Left renal pelvis (tissue), 4 donors: ENCODE results near the gene NPNT. TPM values are rescaled to one million over a fixed set of nuclear protein-coding genes. Genes with fewer than 3 reads are reported as not detected.

Source experiments
- DNase-seq, 4 donors: peaks; one replicate each; pipeline ENCODE4 v3.0.0-alpha.2; 2013; ENCODE audit warnings: low read depth in 4 of 4, low spot score in 3 of 4
- polyA plus RNA-seq, 4 donors: library from polyadenylated mRNA; unstranded; fragments of 120-200 nt; gene quantifications; one replicate each; pipeline ENCODE4 v1.2.1, GENCODE V29; 2013; ENCODE audit not compliant: insufficient read length in 4 of 4

Gene NPNT
- polyA plus RNA-seq, 4 donors, result 17.6 to 202 (median 191) TPM

GRCh38 chr4:105911426-105911825 lies 16.2 kb downstream of the NPNT start:
- no peak for DNase-seq

DNA sequence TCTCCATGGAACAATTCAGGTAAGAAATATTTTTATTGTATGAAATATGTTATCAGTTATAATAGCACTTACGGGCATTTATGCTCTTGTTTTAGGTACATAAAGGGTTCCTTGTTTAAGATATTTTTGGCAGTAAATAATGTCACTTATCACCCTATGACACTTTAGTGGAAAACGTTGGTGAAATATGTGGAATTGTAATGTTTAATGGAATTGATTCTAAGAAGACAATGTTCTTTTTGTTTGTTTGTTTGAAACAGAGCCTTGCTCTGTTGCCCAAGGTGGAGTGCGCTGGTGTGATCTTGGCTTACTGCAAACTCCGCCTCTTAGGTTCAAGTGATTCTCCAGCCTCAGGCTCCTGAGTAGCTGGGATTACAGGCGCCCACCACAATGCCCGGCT lies 17.4 kb downstream of the NPNT start:
- no peak for DNase-seq

- DNase-seq, result no peak
These were observed 22.0 kb downstream of the NPNT start for GRCh38 chr4:105917171-105917685.

DNA sequence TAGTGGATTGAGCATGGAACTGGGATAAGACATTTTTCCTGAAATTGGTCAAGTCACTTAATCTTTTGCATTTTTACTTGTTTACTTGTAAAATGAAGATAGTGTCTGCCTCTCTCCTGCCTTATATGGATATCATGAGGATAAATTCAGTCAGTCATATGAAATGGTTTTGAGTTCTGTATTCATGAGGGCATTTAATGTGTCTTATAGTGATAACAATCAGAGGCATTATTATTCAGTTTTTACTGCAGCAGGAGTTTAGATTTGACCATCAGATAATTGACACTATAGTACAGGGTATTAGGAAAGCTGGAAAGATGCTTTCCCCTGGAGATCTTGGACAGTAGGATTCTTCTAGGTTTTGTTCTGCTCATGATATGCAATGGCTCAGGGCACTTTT lies 26.0 kb downstream of the NPNT start:
- no peak for DNase-seq

DNA sequence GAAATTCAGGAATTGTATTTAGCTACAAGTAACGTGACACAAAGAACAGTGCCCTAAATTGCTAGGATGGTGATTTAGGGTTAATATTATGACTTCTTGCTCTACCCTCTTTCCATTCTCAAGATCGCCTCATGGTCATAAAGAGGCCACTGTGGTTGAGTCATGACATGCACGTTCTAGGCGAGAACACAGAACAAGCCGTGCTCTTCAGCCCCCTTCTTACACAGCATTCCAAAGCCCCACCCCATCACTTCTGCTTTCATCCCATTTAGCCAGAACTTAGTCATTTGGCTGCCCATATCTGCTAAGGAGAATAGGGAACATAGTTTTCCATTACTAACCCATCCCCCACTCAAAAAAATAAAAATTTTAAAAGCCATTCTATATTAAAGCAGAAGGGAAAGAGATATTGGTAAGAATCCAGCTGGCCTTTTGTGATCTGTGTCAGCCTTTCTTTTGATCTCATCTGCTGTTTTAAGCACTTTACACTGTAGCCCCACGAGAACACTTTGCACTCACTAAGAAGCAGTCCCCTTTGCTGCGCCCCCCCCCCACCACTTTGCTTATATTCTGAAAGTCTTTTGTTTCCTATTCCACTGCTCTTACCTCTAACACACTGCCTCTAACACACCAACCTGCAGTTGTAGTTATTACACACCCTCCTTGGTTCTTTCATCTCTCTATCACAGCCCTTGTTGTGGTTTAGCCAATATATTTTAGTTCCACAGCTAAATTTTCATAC lies 28.4 kb downstream of the NPNT start:
- no peak for DNase-seq

DNA sequence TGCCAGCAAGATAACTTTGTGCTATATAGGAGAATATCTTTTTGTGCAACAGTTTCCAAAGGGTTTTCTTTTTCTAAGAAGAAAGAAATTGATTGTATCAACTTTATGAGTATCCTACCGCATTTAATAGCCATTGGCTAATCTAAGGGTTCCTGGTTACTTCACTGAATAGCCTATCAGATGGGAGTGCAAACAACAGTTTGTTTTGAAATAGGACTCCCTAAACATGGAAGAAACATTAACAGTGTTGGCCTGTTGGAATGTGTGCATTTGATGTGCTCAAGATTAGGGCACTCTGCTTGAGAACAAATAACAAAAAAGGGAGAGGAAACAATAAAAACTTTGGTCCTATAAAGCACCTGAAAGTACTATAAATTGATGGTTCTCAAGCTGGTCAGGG lies 29.1 kb downstream of the NPNT start:
- DNase-seq, result no peak

- no peak for DNase-seq
These were observed 35.4 kb downstream of the NPNT start for GRCh38 chr4:105930698-105931097.

DNA sequence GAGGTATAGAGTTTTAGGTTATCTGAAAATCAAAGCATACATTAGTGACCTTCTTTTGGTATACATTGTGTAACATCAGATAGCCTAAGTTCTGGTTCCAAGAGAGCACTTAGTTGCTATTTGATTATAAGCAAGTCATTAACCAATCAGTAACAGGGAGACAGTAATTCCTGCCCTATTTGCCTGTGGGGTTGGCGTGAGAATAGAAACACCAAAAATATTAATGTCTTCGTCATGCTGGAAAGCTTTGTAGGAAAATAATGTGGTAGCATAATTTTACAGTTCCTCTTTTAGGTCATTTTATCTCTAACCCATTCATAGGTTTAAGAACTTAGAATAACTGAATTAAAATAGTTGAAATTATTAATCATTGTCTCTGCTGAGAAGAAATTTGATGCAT lies 37.8 kb downstream of the NPNT start:
- DNase-seq, result no peak

- DNase-seq, result no peak
These were observed 39.1 kb downstream of the NPNT start for GRCh38 chr4:105934386-105934785.

- DNase-seq, result no peak
These were observed 41.6 kb downstream of the NPNT start for GRCh38 chr4:105936901-105937300.

GRCh38 chr4:105937759-105938158 lies 42.5 kb downstream of the NPNT start:
- no peak for DNase-seq

GRCh38 chr4:105943234-105943633 lies 48.0 kb downstream of the NPNT start:
- no peak for DNase-seq

- DNase-seq, result no peak
These were observed 49.3 kb downstream of the NPNT start for GRCh38 chr4:105944540-105944939.

GRCh38 chr4:105946771-105947170 lies 51.5 kb downstream of the NPNT start:
- no peak for DNase-seq

- DNase-seq, result no peak
These were observed 55.4 kb downstream of the NPNT start for GRCh38 chr4:105950701-105951100.

- no peak for DNase-seq
These were observed 55.9 kb downstream of the NPNT start for GRCh38 chr4:105951198-105951597.

DNA sequence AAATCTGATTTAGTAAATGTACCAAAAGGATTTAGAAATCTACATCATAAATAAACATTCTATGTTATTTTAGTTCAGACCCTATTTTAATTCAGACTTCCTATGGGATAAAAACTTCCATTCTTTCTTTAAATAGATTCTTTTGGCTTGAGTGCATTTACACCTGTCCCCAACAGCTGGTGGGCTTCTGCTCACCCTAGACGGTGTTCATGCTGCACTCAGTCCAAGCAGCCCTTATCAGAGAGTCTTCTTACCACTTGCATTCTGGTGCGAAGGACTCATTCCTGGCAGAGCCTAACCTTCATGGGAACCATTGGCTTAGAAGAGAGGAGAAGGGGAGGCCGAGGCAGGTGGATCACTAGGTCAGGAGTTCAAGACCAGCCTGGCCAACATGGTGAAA lies 57.3 kb downstream of the NPNT start:
- DNase-seq, result no peak

DNA sequence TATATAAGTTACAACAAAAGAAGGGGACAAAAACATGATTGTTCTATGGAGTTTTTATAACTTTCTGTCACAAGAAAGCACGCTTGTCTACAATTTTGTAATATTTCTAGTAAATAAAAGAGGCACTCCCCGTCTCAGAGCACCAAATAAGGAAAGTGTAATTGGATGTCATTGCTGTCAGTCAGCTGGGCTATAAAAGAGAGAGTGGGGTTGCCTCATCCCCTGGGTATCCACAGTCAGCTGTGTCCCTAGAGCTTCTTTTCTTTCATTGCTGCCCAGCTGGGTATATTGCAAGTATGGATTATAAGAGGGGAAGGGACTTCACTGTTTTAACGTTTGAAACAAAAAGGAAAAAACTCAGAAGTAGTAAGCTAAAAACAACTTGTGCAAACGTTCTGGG lies 61.3 kb downstream of the NPNT start:
- DNase-seq, result no peak

- no peak for DNase-seq
These were observed 62.4 kb downstream of the NPNT start for GRCh38 chr4:105957680-105958079.

DNA sequence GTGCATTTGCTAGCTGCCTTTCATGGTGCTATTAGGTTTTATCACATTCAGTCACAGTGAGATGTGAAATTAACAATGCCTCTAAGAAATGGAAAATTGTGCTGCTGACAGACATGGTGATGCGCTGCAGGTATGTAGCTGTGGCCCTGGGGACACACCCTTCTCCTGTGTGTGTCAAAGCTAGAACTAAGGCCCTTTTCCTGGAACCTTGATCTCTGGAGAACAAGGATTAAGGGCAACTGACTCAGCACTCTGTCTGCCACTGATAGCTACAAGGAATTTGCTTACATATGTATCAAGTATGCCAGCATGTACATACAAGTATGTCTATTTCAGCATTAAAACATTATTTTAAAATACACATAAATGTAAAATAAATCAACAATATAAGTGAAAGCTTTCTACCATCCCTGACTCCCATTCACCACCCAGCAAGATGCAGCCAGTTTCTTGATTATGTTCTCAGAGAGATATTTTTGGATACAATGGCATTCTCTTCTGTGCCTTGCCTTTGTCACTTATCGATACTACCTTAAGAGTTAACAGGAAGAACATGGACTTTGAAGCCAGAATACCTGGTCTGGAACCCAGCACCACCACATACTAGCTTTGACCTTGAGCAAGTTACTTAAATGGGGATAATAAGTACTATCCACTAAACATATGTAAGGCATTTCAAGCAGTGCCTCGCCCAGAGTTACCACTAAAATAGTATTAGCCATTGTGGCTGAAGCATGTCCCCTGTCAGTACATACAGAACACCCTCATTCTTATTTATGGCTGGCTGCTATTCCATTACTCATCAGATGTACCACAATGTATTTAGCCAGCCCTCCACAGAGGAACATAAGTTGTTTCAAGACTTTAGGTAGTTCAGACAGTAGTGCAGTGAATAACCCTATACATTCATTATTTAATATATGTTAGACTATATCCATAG lies 68.5 kb downstream of the NPNT start:
- no peak for DNase-seq

- no peak for DNase-seq
These were observed 70.0 kb downstream of the NPNT start for GRCh38 chr4:105965183-105965800.
